Measurements from ENCODE around the gene PIK3R5.
A peak's percentile ranks its signal among the peaks of the same experiment; 100 is the strongest.

Gene PIK3R5

GRCh38 chr17:8955021-8955959, 10.2 kb downstream of the PIK3R5 start:
- peak in 5 of 56 donors; percentile 10 to 40 (median 20) for DNase-seq

GRCh38 chr17:8954339-8954738, 11.2 kb downstream of the PIK3R5 start:
- DNase-seq, result peak in 14 of 56 donors; percentile 4 to 57 (median 17)

GRCh38 chr17:8953156-8953885, 12.2 kb downstream of the PIK3R5 start:
- no peak for DNase-seq

- DNase-seq, result no peak
Measured at GRCh38 chr17:8952191-8952590, 13.3 kb downstream of the PIK3R5 start.

- no peak for DNase-seq
Measured at GRCh38 chr17:8951206-8951605, 14.3 kb downstream of the PIK3R5 start.

- no peak for DNase-seq
Measured at GRCh38 chr17:8949061-8949661, 16.3 kb downstream of the PIK3R5 start.

GRCh38 chr17:8948462-8948861, 17.0 kb downstream of the PIK3R5 start:
- DNase-seq, result no peak

GRCh38 chr17:8947201-8947600, 18.3 kb downstream of the PIK3R5 start:
- no peak for DNase-seq

GRCh38 chr17:8946476-8946875, 19.0 kb downstream of the PIK3R5 start:
- no peak for DNase-seq

- no peak for DNase-seq
Measured at GRCh38 chr17:8946071-8946470, 19.4 kb downstream of the PIK3R5 start.

- no peak for DNase-seq
Measured at GRCh38 chr17:8944748-8945147, 20.8 kb downstream of the PIK3R5 start.

- no peak for DNase-seq
Measured at GRCh38 chr17:8944083-8944482, 21.4 kb downstream of the PIK3R5 start.

- no peak for DNase-seq
Measured at GRCh38 chr17:8941980-8942622, 23.4 kb downstream of the PIK3R5 start.

GRCh38 chr17:8941520-8941919, 24.0 kb downstream of the PIK3R5 start:
- DNase-seq, result no peak

- no peak for DNase-seq
Measured at GRCh38 chr17:8940866-8941471, 24.5 kb downstream of the PIK3R5 start.

- no peak for DNase-seq
Measured at GRCh38 chr17:8939496-8940334, 25.8 kb downstream of the PIK3R5 start.

GRCh38 chr17:8938933-8939332, 26.6 kb downstream of the PIK3R5 start:
- no peak for DNase-seq

- DNase-seq, result no peak
Measured at GRCh38 chr17:8935191-8935590, 30.3 kb downstream of the PIK3R5 start.

GRCh38 chr17:8934346-8934745, 31.2 kb downstream of the PIK3R5 start:
- DNase-seq, result no peak

GRCh38 chr17:8930649-8931048, 34.9 kb downstream of the PIK3R5 start:
- DNase-seq, result no peak

All from amygdala (tissue), 56 donors.